HepG2 (cell line): ENCODE data around the gene PRKAR1A.

Source experiments
- EP300 ChIP-seq, 3 experiments: sonication (generic) in 1 of 3; formaldehyde crosslinking in 1 of 3; IDR thresholded peaks; 2 replicates each; pipeline versions ENCODE4 v1.5.1 to v1.6.1; 2011 to 2020; ENCODE audit warnings: low read depth in 2 of 3, low read length in 2 of 3, borderline replicate concordance in 1 of 3, improper control_type of control experiment in 1 of 3, mild to moderate bottlenecking in 1 of 3, missing genetic modification reagents in 1 of 3, moderate library complexity in 1 of 3
- FOXP1 ChIP-seq, 2 experiments: fragments of 450-650 bp in 1 of 2; IDR thresholded peaks; 2 replicates each; pipeline ENCODE4 v1.6.1; 2017 to 2018; ENCODE audit warnings: antibody characterized with exemption in 1 of 2
- HNF4A ChIP-seq: sonication (generic); formaldehyde crosslinking; IDR thresholded peaks from 2 replicates; pipeline ENCODE4 v1.4.0; 2020; ENCODE audit warnings: missing genetic modification reagents
- MIER2 ChIP-seq: IDR thresholded peaks from 2 replicates; pipeline ENCODE4 v1.6.1; 2016; ENCODE audit warnings: missing biosample characterization, missing genetic modification reagents
- PRDM10 ChIP-seq: sonication (generic); formaldehyde crosslinking; IDR thresholded peaks from 2 replicates; pipeline ENCODE4 v1.4.0; 2020; ENCODE audit warnings: low read depth, missing genetic modification reagents
- SETDB1 ChIP-seq: sonication (generic); formaldehyde crosslinking; IDR thresholded peaks from 2 replicates; pipeline ENCODE4 v1.5.1; 2020; ENCODE audit warnings: missing genetic modification reagents, mild to moderate bottlenecking, borderline replicate concordance
- ZBED4 ChIP-seq: sonication (generic); formaldehyde crosslinking; IDR thresholded peaks from 2 replicates; pipeline ENCODE4 v1.4.0; 2020; ENCODE audit warnings: missing genetic modification reagents, borderline replicate concordance
- ZBTB25 ChIP-seq: IDR thresholded peaks from 2 replicates; pipeline ENCODE4 v1.6.1; 2018; ENCODE audit warnings: missing genetic modification reagents
- ZNF10 ChIP-seq: sonication (generic); formaldehyde crosslinking; IDR thresholded peaks from 2 replicates; pipeline ENCODE4 v1.4.0; 2020; ENCODE audit warnings: mild to moderate bottlenecking, low read depth, missing genetic modification reagents, borderline replicate concordance
- ZNF616 ChIP-seq: sonication (generic); formaldehyde crosslinking; IDR thresholded peaks from 2 replicates; pipeline ENCODE4 v1.5.0; 2020; ENCODE audit warnings: low read depth, mild to moderate bottlenecking, missing genetic modification reagents
- ZNF674 ChIP-seq: sonication (generic); formaldehyde crosslinking; IDR thresholded peaks from 2 replicates; pipeline ENCODE4 v1.5.0; 2020; ENCODE audit warnings: low read depth, mild to moderate bottlenecking, missing genetic modification reagents

- TF ChIP-seq ZBTB25: no peak
- TF ChIP-seq HNF4A: no peak
- no peak for TF ChIP-seq SETDB1 (CRISPR knock-in tag)
- no peak for TF ChIP-seq MIER2 (CRISPR knock-in tag)
- no peak for TF ChIP-seq FOXP1 (IDR thresholded peaks at IDR 0.05)
- TF ChIP-seq FOXP1 (CRISPR knock-in tag; IDR thresholded peaks at IDR 0.05): no peak
- TF ChIP-seq ZNF674 (CRISPR knock-in tag): no peak
- no peak for TF ChIP-seq ZBED4 (CRISPR knock-in tag)
- TF ChIP-seq EP300 (IDR thresholded peaks at IDR 0.05; ENCODE audit: low read depth in 2 of 2, low read length in 2 of 2): no peak
- TF ChIP-seq EP300 (CRISPR knock-in tag; IDR thresholded peaks at IDR 0.05; ENCODE audit: borderline replicate concordance): no peak
- no peak for TF ChIP-seq ZNF616 (CRISPR knock-in tag)
- no peak for TF ChIP-seq ZNF10 (CRISPR knock-in tag)
- no peak for TF ChIP-seq PRDM10 (CRISPR knock-in tag)
These were observed 55.4 kb downstream of the PRKAR1A start for GRCh38 chr17:68567581-68567980.
